Measurements from ENCODE around the gene PALD1.
"Not testable (repeated sequence)": the region's sequence is repeated elsewhere in the genome, so short reads cannot be mapped to it uniquely, and the experiment has no call there.

The PALD1 gene

DNA sequence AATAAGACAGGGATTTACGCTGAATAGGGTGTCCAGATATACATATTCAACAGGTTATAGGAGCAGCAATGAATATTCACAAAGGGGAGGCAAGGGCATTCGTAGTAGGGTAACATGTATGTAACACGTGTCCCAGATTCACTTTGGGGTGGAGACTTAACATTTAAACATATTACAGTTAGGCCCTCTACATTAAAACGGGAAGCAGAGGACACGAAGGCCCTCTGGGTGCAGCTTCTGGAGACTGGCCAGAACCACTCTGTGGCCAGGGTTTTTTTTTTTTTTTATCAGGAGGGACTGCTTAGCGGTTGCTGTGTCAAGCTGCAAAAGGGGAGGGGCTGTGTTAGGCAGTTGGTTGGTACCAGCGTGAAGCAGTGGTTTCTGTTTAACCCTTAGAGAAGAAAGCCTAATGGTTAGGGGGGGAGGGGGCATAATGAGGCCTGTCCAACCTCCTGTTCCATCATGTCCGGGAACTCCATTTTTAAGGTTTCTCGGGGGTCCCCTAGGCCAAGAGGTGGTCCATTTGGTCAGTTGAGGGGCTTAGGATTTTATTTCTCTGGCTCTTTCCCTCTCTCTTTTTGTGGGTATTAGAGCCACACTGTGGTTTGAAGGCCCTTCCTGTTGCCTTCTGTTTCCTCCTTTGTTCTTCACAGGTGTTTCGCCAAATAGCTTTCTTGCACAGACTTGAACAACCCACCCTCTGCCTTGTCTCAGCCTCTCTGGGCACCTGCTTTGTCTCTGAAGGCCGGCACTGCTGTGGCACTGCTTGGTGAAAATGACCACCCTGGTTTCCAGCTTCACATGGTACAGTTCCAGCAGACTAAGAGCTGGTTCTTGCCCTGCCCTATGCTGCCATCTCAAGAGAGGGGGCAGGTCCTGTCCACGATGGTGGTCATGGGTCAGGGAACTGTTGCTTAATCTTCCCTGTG lies 97.6 kb downstream of the PALD1 start:
- DNase-seq, result peak; percentile 99

- DNase-seq, result peak; percentile 88
These were observed 98.4 kb downstream of the PALD1 start for GRCh38 chr10:70576803-70577517.

- peak; percentile 89 for DNase-seq
These were observed 99.9 kb downstream of the PALD1 start for GRCh38 chr10:70578371-70578947.

- peak; percentile 88 for DNase-seq
These were observed 100.9 kb downstream of the PALD1 start for GRCh38 chr10:70579234-70580002.

DNA sequence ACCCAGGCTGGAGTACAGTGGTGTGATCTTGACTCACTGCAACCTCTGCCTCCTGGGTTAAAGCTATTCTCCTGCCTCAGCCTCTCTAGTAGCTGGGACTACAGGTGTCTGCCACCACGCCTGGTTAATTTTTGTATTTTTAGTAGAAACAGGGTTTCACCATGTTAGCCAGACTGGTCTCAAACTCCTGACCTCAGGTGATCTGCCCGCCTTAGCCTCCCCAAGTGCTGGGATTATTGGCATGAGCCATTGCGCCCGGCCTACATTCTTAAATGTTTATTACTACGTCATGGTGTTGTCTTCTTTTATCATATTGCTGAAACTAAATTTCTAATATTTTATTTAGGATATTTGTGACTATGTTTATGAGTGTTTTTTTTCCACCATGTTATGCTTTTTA lies 102.6 kb downstream of the PALD1 start:
- DNase-seq, result not testable (repeated sequence)

DNA sequence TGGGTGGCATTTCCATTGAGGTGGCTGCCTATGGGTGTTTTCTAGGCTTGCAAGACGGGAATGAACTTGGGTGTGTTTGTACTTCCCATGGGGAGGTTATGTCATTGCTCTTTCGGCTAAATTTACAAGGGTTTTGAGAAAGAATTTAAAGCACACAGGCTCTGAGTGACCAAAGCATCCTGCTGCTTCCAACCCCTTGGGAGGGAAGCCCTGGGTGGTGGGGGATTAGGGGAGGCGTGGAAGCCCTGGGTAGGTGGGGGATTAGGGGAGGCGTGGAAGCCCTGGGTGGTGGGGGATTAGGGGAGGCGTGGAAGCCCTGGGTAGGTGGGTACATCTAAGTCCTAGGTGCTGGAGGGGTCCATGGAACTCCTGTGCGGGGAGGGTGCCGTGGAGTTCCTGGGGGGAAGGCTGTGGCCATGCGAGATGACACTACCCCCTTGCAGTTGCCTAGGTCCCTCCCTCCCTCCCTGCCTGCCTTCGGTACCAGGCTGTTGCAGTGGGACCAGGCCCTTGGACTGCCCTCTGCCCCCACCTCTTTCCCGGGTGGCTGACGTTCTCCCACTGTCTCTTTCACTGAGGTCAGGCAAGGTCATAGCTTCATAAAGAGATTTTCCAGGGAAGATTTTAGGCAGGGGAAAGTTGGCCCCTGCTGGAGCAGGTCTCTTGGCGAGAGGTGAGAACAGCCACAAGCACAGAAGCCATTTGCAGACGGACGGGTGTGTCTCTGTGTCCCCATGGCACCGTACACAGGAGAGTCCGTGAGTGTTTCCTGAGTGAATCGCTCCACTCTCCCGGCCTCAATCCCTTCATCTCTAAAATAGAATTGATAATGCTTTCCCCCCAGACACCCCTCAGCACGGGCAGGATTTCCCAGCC lies 104.5 kb downstream of the PALD1 start:
- DNase-seq, result no peak

- DNase-seq, result no peak
These were observed 105.1 kb downstream of the PALD1 start for GRCh38 chr10:70583669-70584037.

- no peak for DNase-seq
These were observed 105.8 kb downstream of the PALD1 start for GRCh38 chr10:70584366-70584765.

GRCh38 chr10:70584909-70585544 lies 106.5 kb downstream of the PALD1 start:
- DNase-seq, result peak; percentile 55

GRCh38 chr10:70585578-70586169 lies 107.1 kb downstream of the PALD1 start:
- DNase-seq, result no peak

DNA sequence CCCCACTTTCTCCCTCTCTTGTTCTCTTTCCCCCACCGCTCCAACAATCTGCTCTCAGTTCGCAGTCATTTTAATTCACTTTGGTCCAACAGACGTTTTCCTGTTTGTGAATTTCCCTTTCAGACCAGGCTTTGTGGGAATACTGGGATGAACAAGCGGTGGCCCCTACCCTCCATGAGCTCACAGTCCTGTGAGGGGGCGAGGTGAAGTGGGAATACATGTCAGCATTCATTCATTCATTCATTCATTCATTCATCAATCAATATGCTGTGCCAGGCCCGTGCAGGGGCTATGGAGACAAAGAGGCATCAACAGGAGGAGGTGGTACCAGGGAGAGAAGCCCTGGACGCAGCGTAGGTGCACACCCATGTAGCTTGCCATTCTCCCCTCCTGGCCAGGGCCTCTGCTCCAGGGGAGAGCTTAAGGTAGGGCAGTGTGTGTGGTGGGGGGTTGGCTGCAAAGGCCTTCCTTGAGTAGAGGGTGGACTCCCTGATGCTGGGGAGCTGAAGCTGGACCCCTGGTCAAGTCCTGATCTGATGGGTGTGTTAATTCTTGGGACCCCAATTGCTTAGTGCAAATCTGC lies 107.9 kb downstream of the PALD1 start:
- DNase-seq, result no peak

- DNase-seq, result no peak
These were observed 108.6 kb downstream of the PALD1 start for GRCh38 chr10:70587045-70587658.

DNA sequence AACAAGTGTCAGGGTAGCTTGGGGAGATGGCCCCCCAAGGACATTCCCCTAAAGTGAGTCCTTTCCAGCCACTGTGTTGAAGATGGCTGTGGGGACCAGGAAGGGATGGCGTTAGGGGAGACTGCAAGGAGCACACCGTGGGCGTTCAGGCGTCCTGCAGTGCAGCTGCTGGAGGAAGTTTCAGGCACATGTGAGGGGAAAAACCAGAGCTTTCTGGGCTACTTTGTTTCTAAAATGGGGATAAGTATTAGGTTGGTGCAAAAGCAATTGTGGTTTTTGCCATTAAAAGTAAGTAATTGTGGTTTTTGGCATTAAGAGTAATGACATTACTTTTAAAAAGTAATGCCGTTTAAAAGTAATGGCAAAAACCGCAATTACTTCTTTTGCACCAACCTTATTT lies 109.7 kb downstream of the PALD1 start:
- DNase-seq, result no peak

GRCh38 chr10:70588859-70589570 lies 110.4 kb downstream of the PALD1 start:
- DNase-seq, result no peak

DNA sequence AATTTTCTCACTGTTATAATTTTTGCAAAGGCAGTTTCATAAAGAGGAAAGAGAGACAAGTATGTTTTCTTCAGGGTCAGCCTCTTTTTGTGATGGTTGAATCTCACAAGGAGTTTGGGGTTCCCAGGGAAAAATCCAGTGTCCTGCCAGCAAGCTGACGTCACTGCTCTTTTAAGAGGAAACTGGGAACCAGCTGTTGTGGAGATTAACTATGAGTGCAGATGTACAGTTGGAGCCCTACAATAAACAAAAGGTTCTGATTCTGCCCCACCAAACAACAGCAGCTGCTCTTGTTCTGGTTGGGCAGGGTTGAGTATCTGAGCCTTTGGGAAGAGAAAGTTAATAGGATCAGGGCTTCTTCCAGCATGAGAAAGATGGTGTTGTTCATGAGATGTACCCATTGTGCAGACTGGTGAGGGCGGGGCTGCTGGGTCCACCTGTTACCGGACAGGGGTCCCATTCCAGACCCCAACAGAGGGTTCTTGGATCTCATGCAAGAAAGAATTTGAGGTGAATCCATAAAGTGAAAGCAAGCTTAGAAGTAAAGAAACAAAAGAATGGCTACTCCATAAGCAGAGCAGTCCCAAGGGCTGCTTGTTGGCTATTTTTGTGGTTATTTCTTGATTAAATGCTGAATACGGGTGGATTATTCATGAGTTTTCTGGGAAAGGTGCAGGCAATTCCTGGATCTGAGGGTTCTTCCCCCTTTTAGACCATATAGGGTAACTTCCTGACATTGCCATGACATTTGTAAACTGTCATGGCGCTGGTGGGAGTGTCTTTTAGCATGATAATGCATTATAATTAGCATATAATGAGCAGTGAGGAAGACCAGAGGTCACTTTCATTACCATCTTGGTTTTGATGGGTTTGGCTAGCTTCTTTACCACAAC lies 111.4 kb downstream of the PALD1 start:
- DNase-seq, result peak; percentile 73

DNA sequence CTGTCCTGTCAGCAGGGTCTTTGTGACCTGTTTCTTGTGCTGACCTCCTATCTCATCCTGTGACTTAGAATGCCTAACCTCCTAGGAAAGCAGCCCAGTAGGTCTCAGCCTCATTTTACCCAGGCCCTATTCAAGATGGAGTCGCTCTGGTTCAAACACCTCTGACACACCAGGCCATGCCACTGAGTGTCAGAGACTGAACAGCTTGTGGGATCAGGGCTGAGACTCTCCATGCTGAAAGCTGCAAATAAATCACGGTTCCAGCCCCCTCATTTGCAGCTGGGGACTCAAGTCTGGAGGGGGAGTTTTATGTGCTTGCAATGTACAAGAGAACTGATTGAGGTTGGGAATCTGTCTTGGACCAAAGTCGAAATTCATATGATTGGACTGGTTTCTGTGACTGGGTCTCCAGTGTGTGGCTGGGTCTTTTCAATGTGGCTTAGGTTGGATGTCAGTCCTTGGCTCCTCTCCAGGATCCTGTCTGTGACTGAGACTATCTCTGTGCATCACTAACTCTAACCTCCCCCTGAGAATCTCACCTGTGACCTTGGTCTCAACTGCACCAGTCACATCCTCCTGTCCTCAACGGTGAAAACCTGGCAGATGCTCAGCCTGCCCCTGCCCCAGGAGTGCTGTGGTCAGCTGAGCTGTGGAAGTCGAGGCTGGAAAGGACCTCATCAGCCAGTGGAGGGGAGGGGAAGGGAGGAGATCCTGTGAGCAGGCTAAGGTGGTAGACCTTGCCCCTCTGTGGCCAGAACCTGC lies 112.3 kb downstream of the PALD1 start:
- no peak for DNase-seq

GRCh38 chr10:70592186-70592735 lies 113.7 kb downstream of the PALD1 start:
- no peak for DNase-seq

Data from OCI-M1 (cell line).